Measurements from ENCODE around the gene NEDD9. TPM values are rescaled to one million over a fixed set of nuclear protein-coding genes. Genes with fewer than 3 reads are reported as not detected.

The NEDD9 gene
- total RNA-seq, 1 experiment from 2014 or later, result 27.8 TPM

GRCh38 chr6:11224966-11225463, 7.5 kb downstream of the NEDD9 start:
- no peak for DNase-seq (ENCODE audit: low read depth in 1 of 2, low spot score in 2 of 2)
- H3K27me3 ChIP-seq (replicated peaks), result no peaks in the 10 kb centered on the region
- 0 out of 2 replicates have a peak, but pooled peaks cover 3% of the 10 kb centered on the region for H3K9me3 ChIP-seq (replicated peaks)
- no peak overlapping the region for H3K4me3 ChIP-seq
- peaks cover 33% of the 10 kb centered on the region for H3K36me3 ChIP-seq
- H3K27ac ChIP-seq, result 0 out of 2 replicates have a peak overlapping the region, but pooled peaks have one; percentile 7
- peaks cover 38% of the 10 kb centered on the region for H3K4me1 ChIP-seq (replicated peaks)

- Histone ChIP-seq H3K4me3 (no peak overlapping the region), H3K36me3 (peaks cover 39% of the 10 kb centered on the region), H3K27ac (peak overlapping the region; percentile 16; the same call in 1 of the 2 replicates), H3K4me1 (replicated peaks) (peaks cover 36% of the 10 kb centered on the region), H3K9me3 (replicated peaks) (0 out of 2 replicates have a peak, but pooled peaks cover 3% of the 10 kb centered on the region), H3K27me3 (replicated peaks) (no peaks in the 10 kb centered on the region)
- DNase-seq (ENCODE audit: low read depth in 1 of 2, low spot score in 2 of 2), result no peak
Measured at GRCh38 chr6:11224252-11224965, 8.1 kb downstream of the NEDD9 start.

- no peak for DNase-seq (ENCODE audit: low read depth in 1 of 2, low spot score in 2 of 2)
- Histone ChIP-seq H3K4me3 (no peak overlapping the region), H3K36me3 (peaks cover 42% of the 10 kb centered on the region), H3K4me1 (replicated peaks) (peaks cover 44% of the 10 kb centered on the region), H3K9me3 (replicated peaks) (0 out of 2 replicates have a peak, but pooled peaks cover 3% of the 10 kb centered on the region), H3K27ac (no peak overlapping the region), H3K27me3 (replicated peaks) (no peaks in the 10 kb centered on the region)
Measured at GRCh38 chr6:11223286-11223864, 9.1 kb downstream of the NEDD9 start.

DNA sequence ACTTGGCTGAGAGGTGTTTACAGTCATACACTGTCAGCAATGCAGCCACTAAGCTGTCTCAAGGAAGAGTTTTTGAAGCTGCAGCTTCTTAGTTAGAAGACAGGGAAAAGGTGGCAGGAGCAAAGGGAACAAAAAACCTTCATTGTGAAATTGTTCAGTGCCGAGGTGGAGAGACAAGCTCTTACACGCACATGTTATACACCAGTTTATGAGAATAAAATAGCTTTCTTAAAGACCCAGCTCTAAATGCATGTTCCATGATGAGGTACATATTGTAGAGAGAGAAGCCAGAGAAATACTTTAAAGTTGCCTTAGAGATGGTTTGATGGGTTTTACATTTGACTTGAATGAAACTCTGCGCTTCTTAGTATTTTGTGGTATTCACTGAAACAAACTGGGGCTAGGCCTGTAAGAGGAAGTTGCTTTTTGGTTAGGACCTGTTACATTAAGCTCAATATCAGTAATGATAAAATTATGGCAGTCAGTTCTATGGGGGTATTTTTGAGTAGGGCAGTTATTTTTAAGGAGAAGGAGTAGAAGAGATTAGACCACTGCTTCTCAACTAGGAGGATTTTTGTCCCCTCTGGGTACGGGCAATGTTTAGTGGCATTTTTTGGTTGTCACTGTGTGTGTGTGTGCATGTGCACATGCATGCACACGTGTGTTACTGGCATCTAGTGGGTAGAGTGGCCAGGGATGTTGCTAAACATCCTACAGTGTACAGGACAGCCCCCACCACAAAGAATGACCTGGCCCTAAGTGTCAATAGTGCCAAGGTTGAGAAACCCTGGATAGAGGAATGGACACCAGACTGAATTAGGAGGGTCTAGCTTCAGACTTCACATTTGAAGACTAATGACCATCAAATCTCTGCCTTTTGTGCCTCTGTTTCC, 9.8 kb downstream of the NEDD9 start:
- DNase-seq (ENCODE audit: low read depth in 1 of 2, low spot score in 2 of 2), result no peak
- Histone ChIP-seq H3K36me3 (peaks cover 43% of the 10 kb centered on the region), H3K27ac (no peak overlapping the region), H3K4me3 (no peak overlapping the region), H3K9me3 (replicated peaks) (0 out of 2 replicates have a peak, but pooled peaks cover 3% of the 10 kb centered on the region), H3K4me1 (replicated peaks) (peaks cover 50% of the 10 kb centered on the region), H3K27me3 (replicated peaks) (no peaks in the 10 kb centered on the region)

- no peak for DNase-seq (ENCODE audit: low read depth in 1 of 2, low spot score in 2 of 2)
- H3K4me1 ChIP-seq (replicated peaks), result peaks cover 49% of the 10 kb centered on the region
- H3K36me3 ChIP-seq, result peaks cover 48% of the 10 kb centered on the region
- H3K27me3 ChIP-seq (replicated peaks), result no peaks in the 10 kb centered on the region
- H3K4me3 ChIP-seq, result no peak overlapping the region
- 0 out of 2 replicates have a peak, but pooled peaks cover 3% of the 10 kb centered on the region for H3K9me3 ChIP-seq (replicated peaks)
- H3K27ac ChIP-seq, result no peak overlapping the region
Measured at GRCh38 chr6:11221623-11222384, 10.7 kb downstream of the NEDD9 start.

- H3K27ac ChIP-seq, result peak overlapping the region; percentile 69
- H3K4me1 ChIP-seq (replicated peaks), result peaks cover 30% of the 10 kb centered on the region
- H3K36me3 ChIP-seq, result peaks cover 61% of the 10 kb centered on the region
- no peak overlapping the region for H3K4me3 ChIP-seq
- no peaks in the 10 kb centered on the region for H3K27me3 ChIP-seq (replicated peaks)
- no peak for DNase-seq (ENCODE audit: low read depth in 1 of 2, low spot score in 2 of 2)
- H3K9me3 ChIP-seq (replicated peaks), result no peaks in the 10 kb centered on the region
Measured at GRCh38 chr6:11219400-11219834, 13.1 kb downstream of the NEDD9 start.

GRCh38 chr6:11218538-11219399, 13.7 kb downstream of the NEDD9 start:
- peaks cover 26% of the 10 kb centered on the region for H3K4me1 ChIP-seq (replicated peaks)
- H3K27me3 ChIP-seq (replicated peaks), result no peaks in the 10 kb centered on the region
- DNase-seq (ENCODE audit: low read depth in 1 of 2, low spot score in 2 of 2), result no peak
- H3K36me3 ChIP-seq, result peaks cover 62% of the 10 kb centered on the region
- peak overlapping the region; percentile 69 for H3K27ac ChIP-seq
- no peak overlapping the region for H3K4me3 ChIP-seq
- no peaks in the 10 kb centered on the region for H3K9me3 ChIP-seq (replicated peaks)

- DNase-seq (ENCODE audit: low read depth in 1 of 2, low spot score in 2 of 2), result no peak
- Histone ChIP-seq H3K36me3 (peaks cover 68% of the 10 kb centered on the region), H3K27ac (peak overlapping the region; percentile 69; the same call in 1 of the 2 replicates), H3K4me1 (replicated peaks) (peaks cover 26% of the 10 kb centered on the region), H3K9me3 (replicated peaks) (no peaks in the 10 kb centered on the region), H3K27me3 (replicated peaks) (no peaks in the 10 kb centered on the region), H3K4me3 (no peak overlapping the region)
Measured at GRCh38 chr6:11218102-11218442, 14.4 kb downstream of the NEDD9 start.

- H3K36me3 ChIP-seq, result peaks cover 68% of the 10 kb centered on the region
- H3K27ac ChIP-seq, result no peak overlapping the region
- no peaks in the 10 kb centered on the region for H3K27me3 ChIP-seq (replicated peaks)
- peaks cover 30% of the 10 kb centered on the region for H3K4me1 ChIP-seq (replicated peaks)
- no peak overlapping the region for H3K4me3 ChIP-seq
- no peaks in the 10 kb centered on the region for H3K9me3 ChIP-seq (replicated peaks)
- no peak for DNase-seq (ENCODE audit: low read depth in 1 of 2, low spot score in 2 of 2)
Measured at GRCh38 chr6:11217360-11218101, 14.9 kb downstream of the NEDD9 start.

DNA sequence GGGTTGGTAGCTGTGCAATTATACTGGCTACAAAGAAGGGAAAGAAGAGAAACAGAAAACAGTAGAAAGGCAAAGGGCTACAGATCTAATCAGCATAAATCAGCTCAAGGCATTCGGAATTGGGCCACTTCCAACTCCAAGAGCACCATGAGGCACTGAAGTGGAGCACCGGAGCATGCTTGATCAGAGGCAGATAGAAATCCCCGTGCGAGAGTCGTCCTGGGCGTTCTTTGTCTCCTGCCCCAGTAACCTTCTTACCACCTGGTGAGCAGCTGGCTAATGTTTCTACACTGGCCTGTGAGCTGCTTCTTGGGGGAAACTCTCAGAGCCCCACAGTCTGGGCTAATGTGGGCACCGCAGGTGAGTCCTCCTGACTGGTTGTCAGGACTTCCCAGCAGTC, 16.7 kb downstream of the NEDD9 start:
- Histone ChIP-seq H3K9me3 (replicated peaks) (no peaks in the 10 kb centered on the region), H3K36me3 (peaks cover 75% of the 10 kb centered on the region), H3K4me1 (replicated peaks) (peaks cover 32% of the 10 kb centered on the region), H3K4me3 (no peak overlapping the region), H3K27me3 (replicated peaks) (no peaks in the 10 kb centered on the region), H3K27ac (no peak overlapping the region)
- no peak for DNase-seq (ENCODE audit: low read depth in 1 of 2, low spot score in 2 of 2)

DNA sequence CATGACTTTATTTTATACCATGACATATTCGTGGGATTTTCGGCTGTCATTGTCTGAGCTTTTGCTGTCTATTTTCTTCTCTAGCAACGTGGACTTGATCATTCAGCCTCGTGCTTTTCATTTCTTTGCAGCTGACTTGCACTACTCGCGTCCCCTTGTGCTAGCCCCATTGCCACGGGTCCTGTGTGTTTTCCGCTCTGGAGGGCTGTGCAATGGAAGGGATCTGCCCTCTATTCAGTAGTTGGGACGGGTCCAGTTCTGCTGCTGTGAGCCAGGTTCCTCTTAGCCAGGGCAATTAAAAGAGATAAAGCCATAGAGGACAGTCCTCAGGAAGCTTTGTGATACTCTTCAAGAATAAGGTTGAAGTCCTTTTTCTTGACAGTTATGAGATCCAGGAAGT, 17.6 kb downstream of the NEDD9 start:
- H3K4me1 ChIP-seq (replicated peaks), result peaks cover 39% of the 10 kb centered on the region
- H3K4me3 ChIP-seq, result no peak overlapping the region
- H3K9me3 ChIP-seq (replicated peaks), result no peaks in the 10 kb centered on the region
- no peak overlapping the region for H3K27ac ChIP-seq
- DNase-seq (ENCODE audit: low read depth in 1 of 2, low spot score in 2 of 2), result no peak
- H3K27me3 ChIP-seq (replicated peaks), result no peaks in the 10 kb centered on the region
- peaks cover 75% of the 10 kb centered on the region for H3K36me3 ChIP-seq

Data from SJSA1 (cell line).